Thyroid gland (tissue), 4 donors: ENCODE results near the gene ZBTB25. TPM values are rescaled to one million over a fixed set of nuclear protein-coding genes. Genes with fewer than 3 reads are reported as not detected.
A peak's percentile ranks its signal among the peaks of the same experiment; 100 is the strongest.

Experiments
- DNase-seq, 2 donors: peaks; one replicate each; pipeline ENCODE4 v3.0.0-alpha.2; 2019
- H3K27ac ChIP-seq, 3 donors: fragments of 200-600 bp; sonication (generic); 1 replicate in 2 of 3; 2 replicates in 1 of 3; pipeline ENCODE4 v1.5.1; 2016 to 2019; ENCODE audit warnings: mild to moderate bottlenecking in 1 of 3, moderate library complexity in 1 of 3
- H3K27me3 ChIP-seq: fragments of 200-600 bp; sonication (generic); one replicate; pipeline ENCODE4 v1.5.1; 2019
- H3K36me3 ChIP-seq, 2 donors: fragments of 200-600 bp; sonication (generic); one replicate each; pipeline ENCODE4 v1.5.1; 2016 to 2019
- H3K4me1 ChIP-seq, 2 donors: fragments of 200-600 bp; sonication (generic); one replicate each; pipeline ENCODE4 v1.5.1; 2017 to 2019
- H3K4me3 ChIP-seq, 3 donors: fragments of 200-600 bp; sonication (generic); replicated peaks in 1 of 3; 1 replicate in 2 of 3; 2 replicates in 1 of 3; pipeline ENCODE4 v1.5.1; 2016; ENCODE audit warnings: mild to moderate bottlenecking in 1 of 3
- H3K9me3 ChIP-seq: fragments of 200-600 bp; sonication (generic); one replicate; pipeline ENCODE4 v1.5.1; 2017
- CTCF ChIP-seq, 6 experiments: fragments of 200-600 bp in 3 of 6; fragments of 450-650 bp in 3 of 6; sonication (generic) in 3 of 6; IDR thresholded peaks; one replicate each; pipeline ENCODE4 v1.5.1; 2016 to 2019; ENCODE audit warnings: antibody characterized with exemption in 6 of 6, mild to moderate bottlenecking in 2 of 6, inconsistent platforms in 1 of 6, moderate library complexity in 1 of 6
- POLR2A ChIP-seq, 2 donors: fragments of 450-650 bp; IDR thresholded peaks; one replicate each; pipeline ENCODE4 v1.6.1; 2017; ENCODE audit warnings: antibody characterized with exemption in 2 of 2, mild to moderate bottlenecking in 2 of 2, moderate library complexity in 1 of 2
- WGBS, 2 donors: methylation state at CpG; one replicate each; pipeline ENCODE4 v1.1.5; 2017; 5-methylcytosine and 5-hydroxymethylcytosine counted together
- intact Hi-C: fragments of 100-400 bp; cut with DNase I; formaldehyde crosslinking; loops from one replicate; pipeline ENCODE4 v1.15.1; 2023
- small RNA-seq: library from RNA; depleted of rRNA; stranded (forward); fragments of <200 nt; gene quantifications from one replicate; pipeline ENCODE3, GENCODE V24; 2016
- total RNA-seq, 4 donors: library from RNA; depleted of rRNA; stranded (reverse); fragments of >200 nt; gene quantifications; one replicate each; pipeline ENCODE4 v1.2.3, GENCODE V29; 2016

ZBTB25 gene
- total RNA-seq, 4 donors from 2014 or later, result 15.9 to 23.0 (median 17.7) TPM

- 62 to 65% methylated on average over 6 of the region's 6 CpGs for WGBS, 2 donors
- TF ChIP-seq POLR2A (IDR thresholded peaks at IDR 0.05) (no peak), CTCF (IDR thresholded peaks at IDR 0.05) (no peak)
- DNase-seq, result peak; percentile 36 to 63
- no peaks in the 10 kb centered on the region for H3K36me3 ChIP-seq
- H3K9me3 ChIP-seq, result no peaks in the 10 kb centered on the region
- H3K4me1 ChIP-seq, result peaks cover 6 to 8% of the 10 kb centered on the region in 2 donors
- H3K27me3 ChIP-seq, result no peaks in the 10 kb centered on the region
- H3K27ac ChIP-seq, result peak overlapping the region; percentile 21 to 45 (median 39)
- intact Hi-C loops, result no loop called here
- H3K4me3 ChIP-seq, result no peak overlapping the region
Observed at GRCh38 chr14:64400829-64401459, 102.7 kb downstream of the ZBTB25 start.

Small RNA genes lying within 50 kb of the gene (small RNA-seq; reads per million reads assigned to genes)
- gene AL049869.4, result not detected

Other genes starting within 250 kb of the ZBTB25 start
- gene ESR2, start 209.5 kb downstream of the ZBTB25 start, total RNA-seq, result 1 to 10 TPM in 1 of 4 donors, under 1 TPM in 2, not detected in 1; 0.27 to 1.0 (median 0.78) TPM
- gene MTHFD1, start 115.5 kb downstream of the ZBTB25 start, total RNA-seq, result 10 to 100 TPM; 26.9 to 48.0 (median 33.2) TPM
- 1 to 10 TPM in 3 of 4 donors, under 1 TPM in 1; 0.92 to 1.3 (median 1.0) TPM for gene AKAP5, start 38.3 kb downstream of the ZBTB25 start, total RNA-seq
- gene ZBTB1, start 932 bp upstream of the ZBTB25 start, total RNA-seq, result 10 to 100 TPM; 44.5 to 72.0 (median 55.9) TPM
- gene HSPA2, start 36.9 kb upstream of the ZBTB25 start, total RNA-seq, result 10 to 100 TPM in 1 of 4 donors, 1 to 10 TPM in 3; 6.0 to 11.0 (median 8.4) TPM
- under 1 TPM in 3 of 4 donors, not detected in 1; 0.54 to 0.67 (median 0.63) TPM for gene PPP1R36, start 46.1 kb upstream of the ZBTB25 start, total RNA-seq
- gene PLEKHG3, start 200.6 kb upstream of the ZBTB25 start, total RNA-seq, result 10 to 100 TPM; 41.0 to 83.0 (median 54.6) TPM